Large intestine (tissue), 3 donors: ENCODE results near the gene GPR35. TPM values are rescaled to one million over a fixed set of nuclear protein-coding genes. Genes with fewer than 3 reads are reported as not detected.
"Not testable (repeated sequence)": the region's sequence is repeated elsewhere in the genome, so short reads cannot be mapped to it uniquely, and the experiment has no call there.

Experiments
- DNase-seq, 2 donors: peaks; one replicate each; pipeline versions ENCODE4 v3.0.0 to v3.0.0-alpha.2; 2013
- H3K27ac ChIP-seq: one replicate; pipeline ENCODE4 v1.5.1; 2013; ENCODE audit warnings: low read length
- H3K27me3 ChIP-seq: 2 replicates; pipeline ENCODE4 v1.6.1; 2013; ENCODE audit warnings: low read length; ENCODE audit not compliant: control insufficient read depth, insufficient read depth
- H3K36me3 ChIP-seq: 2 replicates; pipeline ENCODE4 v1.6.1; 2013; ENCODE audit warnings: low read length; ENCODE audit not compliant: control insufficient read depth, insufficient read depth
- H3K4me1 ChIP-seq: one replicate; pipeline ENCODE4 v1.6.1; 2013; ENCODE audit warnings: low read length; ENCODE audit not compliant: control insufficient read depth, insufficient read depth
- H3K4me3 ChIP-seq: one replicate; pipeline ENCODE4 v1.5.1; 2013; ENCODE audit warnings: low read length
- H3K9me3 ChIP-seq: one replicate; pipeline ENCODE4 v1.6.1; 2013; ENCODE audit warnings: mild to moderate bottlenecking, low read depth, low read length, moderate library complexity; ENCODE audit not compliant: control insufficient read depth
- WGBS: methylation state at CpG from one replicate; pipeline ENCODE4 v1.1.5; 2013; ENCODE audit warnings: low lambda C conversion rate; ENCODE audit not compliant: insufficient coverage; 5-methylcytosine and 5-hydroxymethylcytosine counted together
- polyA plus RNA-seq: library from polyadenylated mRNA; unstranded; fragments of 120-200 nt; gene quantifications from one replicate; pipeline ENCODE4 v1.2.1, GENCODE V29; 2013

Gene GPR35
- polyA plus RNA-seq, 1 donor, result 118 TPM

DNA sequence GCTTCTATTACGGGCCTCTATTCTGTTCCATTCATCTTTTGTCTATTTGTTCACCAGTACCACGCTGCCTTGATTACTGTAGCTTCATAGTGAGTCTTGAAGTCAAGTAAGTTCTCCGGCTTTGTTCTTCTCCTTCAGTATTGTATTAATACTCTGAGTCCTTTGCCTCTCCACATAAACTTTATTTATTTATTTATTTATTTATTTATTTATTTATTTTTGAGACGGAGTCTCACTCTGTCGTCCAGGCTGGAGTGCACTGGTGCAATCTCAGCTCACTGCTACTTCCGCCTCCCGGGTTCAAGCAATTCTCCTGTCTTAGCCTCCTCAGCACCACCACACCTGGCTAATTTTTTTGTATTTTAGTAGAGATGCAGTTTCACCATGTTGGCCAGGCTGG is 34.6 kb downstream of the GPR35 start:
- not testable (repeated sequence) for DNase-seq, H3K27ac ChIP-seq, H3K4me1 ChIP-seq, H3K4me3 ChIP-seq, H3K9me3 ChIP-seq, H3K36me3 ChIP-seq
- WGBS, result 83% methylated on average over 3 of the region's 7 CpGs
- peaks cover 14% of the 10 kb centered on the region for H3K27me3 ChIP-seq

DNA sequence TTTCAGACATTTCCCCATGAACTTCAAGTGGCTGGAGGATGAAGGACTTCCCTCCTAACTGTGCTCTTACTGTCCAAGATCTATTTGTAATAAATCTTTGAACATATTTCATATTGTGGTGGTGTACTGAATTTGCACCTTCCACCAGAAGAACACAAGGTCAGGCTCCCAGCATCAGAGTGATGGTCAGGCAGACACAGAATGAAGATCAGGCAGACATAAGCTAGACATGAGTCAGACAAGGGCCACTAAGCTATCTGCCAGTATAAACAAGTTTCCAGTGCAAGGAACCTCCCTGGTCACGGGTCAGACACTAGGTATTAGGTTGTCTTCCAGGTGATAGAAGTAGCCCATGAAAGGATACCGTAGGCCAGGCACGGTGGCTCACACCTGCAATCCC is 37.4 kb downstream of the GPR35 start:
- no peak for DNase-seq
- H3K4me1 ChIP-seq, result no peaks in the 10 kb centered on the region

DNA sequence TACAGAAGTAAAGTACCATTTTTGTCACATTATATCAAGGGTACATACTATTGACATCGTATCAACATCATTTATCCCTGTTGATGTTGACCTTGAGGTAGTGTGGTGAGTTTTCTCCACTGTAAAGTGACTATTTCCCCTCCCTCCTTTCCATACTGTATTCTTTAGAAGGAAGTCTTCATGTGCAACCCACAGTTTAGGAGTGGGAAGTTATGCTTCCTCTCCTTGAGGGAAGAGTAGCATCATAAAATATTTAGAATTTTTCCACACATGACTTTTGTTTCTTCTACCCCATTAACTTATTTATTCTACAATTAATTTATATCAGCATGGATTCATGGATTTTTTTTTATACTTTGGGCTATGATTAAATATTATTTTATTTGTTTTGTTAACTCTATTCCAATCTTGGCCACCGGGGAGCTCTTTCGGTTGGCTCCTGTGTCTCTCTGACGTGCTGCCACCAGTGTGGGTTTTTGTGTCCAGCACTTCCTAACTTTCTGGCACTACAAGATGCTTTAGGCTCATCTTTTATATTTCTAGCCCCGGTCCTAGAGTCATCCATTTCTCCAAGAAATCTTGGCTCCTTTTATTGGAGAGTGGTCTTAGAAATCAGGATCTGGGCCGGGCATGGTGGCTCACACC is 38.4 kb downstream of the GPR35 start:
- Histone ChIP-seq H3K9me3 (no peaks in the 10 kb centered on the region), H3K36me3 (no peaks in the 10 kb centered on the region), H3K27ac (no peak overlapping the region), H3K4me1 (no peaks in the 10 kb centered on the region), H3K27me3 (peaks cover 10% of the 10 kb centered on the region), H3K4me3 (no peak overlapping the region)
- no CpG with 5 or more reads among the region's 6 CpGs for WGBS
- no peak for DNase-seq

More for the DNA sequence above, 37.4 kb downstream of the GPR35 start:
- no peaks in the 10 kb centered on the region for H3K36me3 ChIP-seq
- WGBS, result no CpG with 5 or more reads among the region's 3 CpGs
- H3K27me3 ChIP-seq, result peaks cover 10% of the 10 kb centered on the region
- no peak overlapping the region for H3K27ac ChIP-seq
- H3K4me3 ChIP-seq, result no peak overlapping the region
- no peaks in the 10 kb centered on the region for H3K9me3 ChIP-seq

DNA sequence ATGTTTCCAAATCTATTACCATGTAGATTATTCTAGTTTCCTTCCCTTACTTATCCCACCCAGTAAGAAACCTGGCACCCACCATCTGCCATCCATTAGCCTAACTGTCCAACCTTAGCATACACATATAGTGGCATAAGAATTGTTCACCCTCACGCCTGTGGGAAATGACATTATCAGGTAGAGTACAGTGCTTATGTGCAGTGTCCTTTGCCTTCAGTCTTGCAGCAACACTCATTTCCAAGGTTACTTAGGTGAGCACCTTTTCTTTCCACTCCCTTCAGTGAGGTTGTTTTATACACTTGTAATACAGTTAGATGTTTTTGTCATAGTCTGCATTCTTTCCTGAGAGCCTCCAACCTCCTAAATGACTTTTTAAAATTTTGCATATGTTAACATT is 39.3 kb downstream of the GPR35 start:
- DNase-seq, result no peak
- Histone ChIP-seq H3K4me1 (no peaks in the 10 kb centered on the region), H3K4me3 (no peak overlapping the region), H3K27ac (no peak overlapping the region), H3K36me3 (no peaks in the 10 kb centered on the region), H3K9me3 (no peaks in the 10 kb centered on the region), H3K27me3 (peaks cover 15% of the 10 kb centered on the region)
- no CpG with 5 or more reads among the region's 1 CpG for WGBS

DNA sequence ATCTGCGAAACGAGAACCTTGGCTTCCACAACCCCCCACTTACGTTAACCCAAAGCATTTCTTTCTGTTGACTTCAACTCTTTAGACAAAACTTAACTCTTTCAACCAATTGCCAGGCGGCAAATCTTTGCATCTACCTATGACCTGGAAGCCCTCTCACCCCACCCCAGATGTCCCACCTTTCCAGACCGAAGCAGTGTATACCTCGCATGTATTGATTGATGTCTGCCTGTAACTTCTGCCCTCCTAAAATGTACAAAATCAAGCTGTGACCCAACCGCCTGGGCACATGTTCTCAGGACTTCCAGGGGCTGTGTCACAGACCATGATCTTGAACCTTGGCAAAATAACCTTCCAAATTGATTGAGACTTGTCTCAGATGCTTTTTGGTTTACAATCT is 45.1 kb downstream of the GPR35 start:
- H3K27ac ChIP-seq, result no peak overlapping the region
- peaks cover 2% of the 10 kb centered on the region for H3K9me3 ChIP-seq
- H3K36me3 ChIP-seq, result no peaks in the 10 kb centered on the region
- WGBS, result 33% methylated on average over 2 of the region's 7 CpGs
- no peaks in the 10 kb centered on the region for H3K4me1 ChIP-seq
- no peak for DNase-seq
- no peak overlapping the region for H3K4me3 ChIP-seq
- peaks cover 40% of the 10 kb centered on the region for H3K27me3 ChIP-seq

DNA sequence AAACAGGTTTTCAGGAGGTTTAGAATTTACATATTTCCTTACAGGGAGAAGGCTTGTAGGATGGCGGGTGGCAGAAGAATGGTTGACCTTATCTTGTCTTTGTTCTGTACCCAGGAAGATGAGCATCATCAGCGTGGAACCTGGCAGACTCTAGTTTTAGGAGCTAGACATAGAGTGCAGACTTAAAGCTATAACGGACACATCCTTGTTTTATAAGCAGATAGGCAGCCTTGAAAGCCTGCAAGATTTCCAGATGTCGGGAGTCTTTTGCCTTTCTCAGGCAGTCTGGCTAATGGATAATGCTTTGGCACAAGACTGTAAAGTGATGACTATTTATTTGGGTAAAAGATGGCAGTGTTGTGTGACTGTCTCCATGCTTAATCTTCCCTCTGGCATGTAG is 45.7 kb downstream of the GPR35 start:
- no peak overlapping the region for H3K4me3 ChIP-seq
- WGBS, result 80% methylated on average over 1 of the region's 4 CpGs
- no peaks in the 10 kb centered on the region for H3K36me3 ChIP-seq
- peaks cover 2% of the 10 kb centered on the region for H3K9me3 ChIP-seq
- no peaks in the 10 kb centered on the region for H3K4me1 ChIP-seq
- peaks cover 40% of the 10 kb centered on the region for H3K27me3 ChIP-seq
- no peak for DNase-seq
- H3K27ac ChIP-seq, result no peak overlapping the region

DNA sequence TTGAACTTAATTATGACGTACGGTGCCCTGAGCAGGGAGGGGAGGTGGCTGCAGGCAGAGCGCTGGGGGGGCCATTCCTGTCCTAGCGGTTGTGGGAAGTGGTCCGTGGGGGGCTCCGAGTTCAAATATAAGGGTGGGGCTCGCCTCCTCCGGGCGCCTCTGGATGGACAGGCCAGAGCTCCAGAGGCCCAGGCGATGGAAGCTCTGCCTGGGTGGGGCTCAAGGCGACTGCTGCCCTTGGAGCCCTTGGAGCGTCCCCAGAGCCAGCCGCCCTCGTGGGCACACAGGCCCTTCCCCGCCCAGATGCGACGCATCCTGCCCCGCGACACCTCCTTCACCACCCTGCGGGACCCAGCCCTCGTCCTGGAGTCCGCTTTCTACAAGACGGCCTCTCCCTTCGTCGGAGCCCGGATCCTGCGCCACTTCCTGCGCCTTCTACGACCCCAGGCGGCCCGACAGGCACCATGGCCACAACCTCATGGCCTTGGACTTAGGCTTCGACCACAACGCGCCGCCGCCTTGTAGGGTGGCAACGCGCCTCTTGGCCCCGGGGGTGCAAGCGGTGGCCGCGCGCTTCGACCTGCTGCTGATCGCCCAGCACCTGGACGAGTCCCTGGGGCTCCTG is 46.9 kb downstream of the GPR35 start:
- no peak for DNase-seq
- H3K4me1 ChIP-seq, result no peaks in the 10 kb centered on the region
- no peak overlapping the region for H3K4me3 ChIP-seq
- peaks cover 40% of the 10 kb centered on the region for H3K27me3 ChIP-seq
- H3K9me3 ChIP-seq, result peaks cover 2% of the 10 kb centered on the region
- no CpG with 5 or more reads among the region's 46 CpGs for WGBS
- no peak overlapping the region for H3K27ac ChIP-seq
- no peaks in the 10 kb centered on the region for H3K36me3 ChIP-seq

DNA sequence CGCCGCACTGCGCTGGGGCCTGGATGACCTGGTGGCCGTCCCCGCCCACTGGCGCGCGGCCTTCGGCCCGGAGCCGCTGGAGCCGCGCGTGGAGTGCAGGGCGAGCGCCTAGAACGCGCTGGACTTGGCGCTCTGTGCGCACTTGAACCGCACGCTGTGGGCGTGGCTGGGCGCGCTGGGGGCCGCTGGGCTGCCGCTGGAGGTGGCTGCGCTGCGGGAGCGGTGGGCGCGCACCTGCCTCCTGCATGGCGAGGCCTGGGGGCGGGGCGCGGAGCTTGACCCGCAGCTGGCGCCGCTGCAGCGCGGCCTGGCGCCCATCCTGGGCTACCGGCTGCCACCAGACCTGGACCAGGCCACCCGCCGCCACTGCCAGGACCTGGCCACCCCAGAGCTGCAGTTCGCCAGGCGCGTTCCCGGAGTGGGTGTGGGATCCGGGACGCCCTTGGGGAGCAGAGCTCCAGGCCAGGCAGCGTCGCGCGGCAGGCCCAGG is 47.5 kb downstream of the GPR35 start:
- H3K36me3 ChIP-seq, result no peaks in the 10 kb centered on the region
- H3K27ac ChIP-seq, result no peak overlapping the region
- H3K9me3 ChIP-seq, result peaks cover 2% of the 10 kb centered on the region
- H3K4me3 ChIP-seq, result no peak overlapping the region
- DNase-seq, result no peak
- no CpG with 5 or more reads among the region's 55 CpGs for WGBS
- H3K4me1 ChIP-seq, result no peaks in the 10 kb centered on the region
- peaks cover 40% of the 10 kb centered on the region for H3K27me3 ChIP-seq

DNA sequence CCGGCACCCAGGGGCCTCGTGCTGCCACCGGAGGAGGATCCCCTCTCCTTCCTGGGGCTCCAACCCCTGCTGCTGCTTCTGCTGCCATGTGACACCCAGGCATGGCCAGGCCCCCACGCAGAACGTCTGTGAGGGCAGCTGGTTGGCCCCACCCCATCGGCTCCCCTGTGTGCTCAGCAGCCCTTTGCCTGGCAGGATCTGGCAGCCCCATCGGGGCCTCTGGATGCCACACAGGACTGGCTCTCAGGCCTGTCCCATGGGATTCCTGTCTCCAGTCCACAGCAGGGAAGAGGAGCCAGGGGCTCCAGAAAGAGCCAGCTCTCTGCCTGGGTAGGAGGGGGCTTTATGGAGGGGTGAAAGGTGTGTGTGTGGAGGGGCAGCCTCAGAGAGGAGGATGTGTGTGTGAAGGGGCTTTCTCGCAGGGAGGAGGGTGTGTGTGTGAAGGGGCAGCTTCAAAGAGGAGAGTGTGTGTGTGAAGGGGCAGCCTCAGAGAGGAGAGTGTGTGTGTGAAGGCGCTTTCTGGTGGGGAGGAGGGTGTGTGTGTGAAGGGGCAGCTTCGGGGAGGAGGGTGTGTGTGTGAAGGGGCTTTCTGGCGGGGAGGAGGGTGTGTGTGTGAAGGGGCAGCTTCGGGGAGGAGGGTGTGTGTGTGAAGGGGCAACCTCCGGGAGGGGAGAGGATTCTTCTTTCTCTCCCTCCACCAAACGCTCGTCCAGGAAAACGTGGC is 49.3 kb downstream of the GPR35 start:
- H3K27ac ChIP-seq, result not testable (repeated sequence)

DNA sequence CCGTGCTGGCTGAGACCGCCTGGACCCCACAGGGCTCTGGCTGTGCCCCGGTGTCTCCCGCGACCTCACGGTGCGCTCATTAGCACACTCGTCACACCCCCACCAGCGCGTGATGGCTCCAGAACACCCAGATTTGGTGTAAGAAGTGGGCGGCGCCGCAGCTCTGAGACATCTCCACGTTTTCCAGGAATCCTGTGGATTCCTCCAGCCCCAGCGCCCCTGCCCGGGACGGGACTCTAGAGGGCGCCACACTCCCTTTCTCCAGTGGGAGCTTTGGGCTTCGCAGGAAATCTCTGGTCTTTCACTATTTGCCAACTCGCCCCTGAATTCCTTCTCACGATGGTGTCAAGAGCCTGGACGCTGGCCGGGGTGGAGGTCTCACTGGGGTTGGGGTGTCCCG is 50.1 kb downstream of the GPR35 start:
- WGBS, result no CpG with 5 or more reads among the region's 24 CpGs
- H3K4me3 ChIP-seq, DNase-seq, H3K4me1 ChIP-seq, H3K9me3 ChIP-seq, H3K27ac ChIP-seq, H3K36me3 ChIP-seq: not testable (repeated sequence)
- peaks cover 29% of the 10 kb centered on the region for H3K27me3 ChIP-seq

More for the DNA sequence above, 49.3 kb downstream of the GPR35 start:
- H3K4me3 ChIP-seq, H3K9me3 ChIP-seq, H3K36me3 ChIP-seq, H3K4me1 ChIP-seq, DNase-seq: not testable (repeated sequence)
- no CpG with 5 or more reads among the region's 16 CpGs for WGBS
- H3K27me3 ChIP-seq, result peaks cover 35% of the 10 kb centered on the region
